ENCODE results near the gene DAO.
"Not testable (repeated sequence)": the region's sequence is repeated elsewhere in the genome, so short reads cannot be mapped to it uniquely, and the experiment has no call there.

The DAO gene

GRCh38 chr12:108879615-108880254, at the start of gene DAO:
DAO (plus strand) TSS chr12:108880092; CDS start chr12:108885007, 4,915 bp downstream.
- FAIRE-seq: no peak

- FAIRE-seq: no peak
Measured at GRCh38 chr12:108831309-108831991, 48.4 kb upstream of the DAO start.

GRCh38 chr12:108832208-108832607, 47.7 kb upstream of the DAO start:
- FAIRE-seq: no peak

GRCh38 chr12:108832730-108833354, 47.0 kb upstream of the DAO start:
- FAIRE-seq: no peak

GRCh38 chr12:108833355-108833733, 46.5 kb upstream of the DAO start:
- no peak for FAIRE-seq

GRCh38 chr12:108833757-108834472, 46.0 kb upstream of the DAO start:
- no peak for FAIRE-seq

GRCh38 chr12:108835860-108836634, 43.8 kb upstream of the DAO start:
- FAIRE-seq: peak; percentile 99

GRCh38 chr12:108837239-108837638, 42.7 kb upstream of the DAO start:
- FAIRE-seq: no peak

GRCh38 chr12:108837680-108838079, 42.2 kb upstream of the DAO start:
- FAIRE-seq: no peak

- FAIRE-seq: no peak
Measured at GRCh38 chr12:108838194-108839017, 41.5 kb upstream of the DAO start.

- FAIRE-seq: no peak
Measured at GRCh38 chr12:108839018-108839889, 40.6 kb upstream of the DAO start.

GRCh38 chr12:108839890-108840230, 40.0 kb upstream of the DAO start:
- FAIRE-seq: no peak

- FAIRE-seq: no peak
Measured at GRCh38 chr12:108840605-108841332, 39.1 kb upstream of the DAO start.

GRCh38 chr12:108841825-108842224, 38.1 kb upstream of the DAO start:
- FAIRE-seq: not testable (repeated sequence)

- no peak for FAIRE-seq
Measured at GRCh38 chr12:108842361-108842760, 37.5 kb upstream of the DAO start.

- no peak for FAIRE-seq
Measured at GRCh38 chr12:108843187-108843586, 36.7 kb upstream of the DAO start.

- no peak for FAIRE-seq
Measured at GRCh38 chr12:108845696-108846095, 34.2 kb upstream of the DAO start.

- FAIRE-seq: no peak
Measured at GRCh38 chr12:108846290-108846701, 33.6 kb upstream of the DAO start.

- FAIRE-seq: no peak
Measured at GRCh38 chr12:108847705-108848104, 32.2 kb upstream of the DAO start.

GRCh38 chr12:108849660-108850059, 30.2 kb upstream of the DAO start:
- FAIRE-seq: no peak
